HepG2 (cell line): Measurements from ENCODE around the gene VPS26B. TPM values are rescaled to one million over a fixed set of nuclear protein-coding genes. Genes with fewer than 3 reads are reported as not detected.
A peak's percentile ranks its signal among the peaks of the same experiment; 100 is the strongest.

ENCODE experiments used
- ARNT2 ChIP-seq: sonication (generic); formaldehyde crosslinking; IDR thresholded peaks from 2 replicates; pipeline ENCODE4 v1.8.0; 2022; ENCODE audit warnings: mild to moderate bottlenecking, low read depth, missing genetic modification reagents, moderate library complexity
- CCAR2 ChIP-seq: fragments of 200-400 bp; formaldehyde crosslinking; optimal IDR thresholded peaks from 2 replicates; pipeline ENCODE3; 2018; ENCODE audit warnings: low read depth, mild to moderate bottlenecking, low read length, moderate library complexity
- CREB1 ChIP-seq, 2 experiments: fragments of 450-650 bp in 1 of 2; IDR thresholded peaks; 2 replicates each; pipeline ENCODE4 v1.6.1; 2016 to 2017; ENCODE audit warnings: control low read depth in 1 of 2, mild to moderate bottlenecking in 1 of 2, missing compliant biosample characterization in 1 of 2, missing genetic modification characterization in 1 of 2
- DNMT1 ChIP-seq: sonication (generic); formaldehyde crosslinking; IDR thresholded peaks from 2 replicates; pipeline ENCODE4 v1.5.1; 2020; ENCODE audit warnings: mild to moderate bottlenecking, missing genetic modification reagents
- KLF12 ChIP-seq: sonication (generic); formaldehyde crosslinking; IDR thresholded peaks from 2 replicates; pipeline ENCODE4 v1.4.0; 2020; ENCODE audit warnings: missing genetic modification reagents, borderline replicate concordance
- MAFG ChIP-seq: sonication (generic); formaldehyde crosslinking; IDR thresholded peaks from 2 replicates; pipeline ENCODE4 v1.5.1; 2020; ENCODE audit warnings: mild to moderate bottlenecking, missing genetic modification reagents
- MLLT10 ChIP-seq: sonication (generic); formaldehyde crosslinking; IDR thresholded peaks from 2 replicates; pipeline ENCODE4 v1.4.0; 2020; ENCODE audit warnings: missing genetic modification reagents
- NCOR1 ChIP-seq: fragments of 200-600 bp; sonication (generic); IDR thresholded peaks from 2 replicates; pipeline ENCODE4 v1.7.0; 2017; ENCODE audit warnings: antibody characterized with exemption, low read length, borderline replicate concordance
- NFKB2 ChIP-seq: sonication (generic); formaldehyde crosslinking; IDR thresholded peaks from 2 replicates; pipeline ENCODE4 v1.4.0; 2020; ENCODE audit warnings: missing genetic modification reagents, borderline replicate concordance
- NONO ChIP-seq, 2 experiments: fragments of 450-650 bp in 1 of 2; sonication (generic) in 1 of 2; formaldehyde crosslinking in 1 of 2; IDR thresholded peaks in 1 of 2; conservative IDR thresholded peaks in 1 of 2; 2 replicates each; pipeline versions ENCODE4 v1.6.1 to v1.8.0; 2017 to 2022; ENCODE audit warnings: mild to moderate bottlenecking in 1 of 2, missing genetic modification reagents in 1 of 2, moderate library complexity in 1 of 2
- PHF8 ChIP-seq: sonication (generic); formaldehyde crosslinking; IDR thresholded peaks from 2 replicates; pipeline ENCODE4 v1.5.0; 2020; ENCODE audit warnings: missing genetic modification reagents
- SOX5 ChIP-seq: IDR thresholded peaks from 2 replicates; pipeline ENCODE4 v1.6.1; 2016; ENCODE audit warnings: borderline replicate concordance
- TEAD2 ChIP-seq: sonication (generic); formaldehyde crosslinking; IDR thresholded peaks from 2 replicates; pipeline ENCODE4 v1.9.0; 2021; ENCODE audit warnings: missing genetic modification reagents
- THAP11 ChIP-seq: IDR thresholded peaks from 2 replicates; pipeline ENCODE4 v1.6.1; 2016; ENCODE audit warnings: missing biosample characterization, missing genetic modification reagents
- ZMAT3 ChIP-seq: sonication (generic); formaldehyde crosslinking; conservative IDR thresholded peaks from 2 replicates; pipeline ENCODE4 v1.7.0; 2021; ENCODE audit warnings: missing genetic modification reagents
- ZNF232 ChIP-seq: sonication (generic); formaldehyde crosslinking; IDR thresholded peaks from 2 replicates; pipeline ENCODE4 v1.4.0; 2020; ENCODE audit warnings: missing genetic modification reagents, borderline replicate concordance
- ZNF790 ChIP-seq: sonication (generic); formaldehyde crosslinking; IDR thresholded peaks from 2 replicates; pipeline ENCODE4 v1.8.0; 2022; ENCODE audit warnings: missing genetic modification reagents, mild to moderate bottlenecking, borderline replicate concordance
- polyA plus RNA-seq, 8 experiments: library from polyadenylated mRNA; depleted of rRNA in 3 of 8; stranded (reverse) in 7 of 8; unstranded in 1 of 8; fragments of >200 nt; fragmentation: Illumina TruSeq in 4 of 8; extraction: Trizol in 4 of 8; gene quantifications; 2 replicates each; pipeline versions ENCODE4 v1.2.1 to v1.2.3, GENCODE V29; 2011 to 2016; ENCODE audit warnings: low read depth in 4 of 8, missing spikeins in 1 of 8, mixed read lengths in 1 of 8; ENCODE audit not compliant: insufficient read depth in 1 of 8
- total RNA-seq, 5 experiments: library from RNA; depleted of rRNA; stranded (reverse); fragments of >200 nt; fragmentation: Illumina TruSeq; extraction: Trizol; gene quantifications; 2 replicates each; pipeline ENCODE4 v1.2.3, GENCODE V29; 2016; ENCODE audit warnings: low read depth in 1 of 5
- TF ChIP-seq, protein P1 (sequence below): sonication (generic); formaldehyde crosslinking; IDR thresholded peaks from 2 replicates; pipeline ENCODE4 v1.4.0; 2020; ENCODE audit warnings: missing genetic modification reagents, low read depth, mild to moderate bottlenecking, borderline replicate concordance
- TF ChIP-seq, protein P2 (sequence below): IDR thresholded peaks from 2 replicates; pipeline ENCODE4 v1.6.1; 2016; ENCODE audit warnings: low read depth, control low read depth
- TF ChIP-seq, protein P3 (sequence below): sonication (generic); formaldehyde crosslinking; conservative IDR thresholded peaks from 2 replicates; pipeline ENCODE4 v1.4.0; 2020; ENCODE audit warnings: missing genetic modification reagents
- TF ChIP-seq, protein P4 (sequence below): sonication (generic); formaldehyde crosslinking; IDR thresholded peaks from 2 replicates; pipeline ENCODE4 v1.5.1; 2020; ENCODE audit warnings: missing genetic modification reagents, mild to moderate bottlenecking, borderline replicate concordance
- TF ChIP-seq, protein P5 (sequence below): sonication (generic); formaldehyde crosslinking; IDR thresholded peaks from 2 replicates; pipeline ENCODE4 v1.4.0; 2020; ENCODE audit warnings: mild to moderate bottlenecking, missing genetic modification reagents

VPS26B gene
- total and polyA plus RNA-seq, 2 of the 13 experiments (the other 11 are each of a cell fraction or from before 2014, with no cell fraction given): 20.2 to 23.2 TPM

DNA sequence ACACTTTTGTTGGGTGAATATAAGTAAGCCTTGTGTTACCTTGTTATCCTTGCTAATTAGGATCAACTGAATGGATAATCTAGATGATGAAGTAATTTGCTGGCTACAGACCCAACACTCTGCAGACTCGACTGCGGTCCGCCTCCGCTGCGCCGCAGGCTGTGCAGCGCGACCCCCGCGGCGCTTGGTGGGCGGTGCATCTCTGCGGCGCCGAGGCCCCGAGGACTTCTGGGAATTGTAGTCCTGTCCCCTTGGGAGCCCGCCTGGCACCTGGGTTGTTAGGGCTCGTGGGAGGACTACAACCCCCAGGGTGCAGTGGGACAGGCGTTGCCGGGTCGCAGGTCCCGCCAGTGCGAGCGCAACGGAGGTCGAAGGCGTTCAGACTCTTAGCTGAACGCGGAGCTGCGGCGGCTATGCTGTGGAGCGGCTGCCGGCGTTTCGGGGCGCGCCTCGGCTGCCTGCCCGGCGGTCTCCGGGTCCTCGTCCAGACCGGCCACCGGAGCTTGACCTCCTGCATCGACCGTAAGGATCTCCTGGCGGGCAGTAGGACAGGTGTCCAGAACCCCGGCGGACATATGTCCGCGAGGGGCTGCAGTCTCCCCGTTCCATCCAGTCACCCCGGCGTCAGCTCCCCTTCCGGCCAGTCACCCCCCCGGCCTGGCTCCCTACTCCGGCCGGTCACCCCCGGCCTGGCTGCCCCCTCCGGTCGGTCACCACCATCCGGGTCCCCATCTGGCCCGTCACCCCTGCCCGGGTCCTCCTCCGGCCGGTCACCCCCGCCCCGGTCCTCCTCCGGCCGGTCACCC is 28.9 kb downstream of the VPS26B start, which contains the start of the genes ACAD8 and THYN1 (continued):
- TF ChIP-seq, protein P1, sequence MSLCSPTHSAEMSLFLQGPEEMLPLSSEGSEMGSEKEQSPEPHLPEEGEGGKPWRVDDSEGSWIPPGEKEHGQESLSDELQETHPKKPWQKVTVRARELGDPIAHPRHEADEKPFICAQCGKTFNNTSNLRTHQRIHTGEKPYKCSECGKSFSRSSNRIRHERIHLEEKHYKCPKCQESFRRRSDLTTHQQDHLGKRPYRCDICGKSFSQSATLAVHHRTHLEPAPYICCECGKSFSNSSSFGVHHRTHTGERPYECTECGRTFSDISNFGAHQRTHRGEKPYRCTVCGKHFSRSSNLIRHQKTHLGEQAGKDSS: 0 out of 2 replicates have a peak, but pooled peaks have one; percentile 41
- TF ChIP-seq ZMAT3 (CRISPR knock-in tag): peak; percentile 27; the same call in 1 of the 2 replicates
- no peak for TF ChIP-seq NCOR1
- TF ChIP-seq, protein P2, sequence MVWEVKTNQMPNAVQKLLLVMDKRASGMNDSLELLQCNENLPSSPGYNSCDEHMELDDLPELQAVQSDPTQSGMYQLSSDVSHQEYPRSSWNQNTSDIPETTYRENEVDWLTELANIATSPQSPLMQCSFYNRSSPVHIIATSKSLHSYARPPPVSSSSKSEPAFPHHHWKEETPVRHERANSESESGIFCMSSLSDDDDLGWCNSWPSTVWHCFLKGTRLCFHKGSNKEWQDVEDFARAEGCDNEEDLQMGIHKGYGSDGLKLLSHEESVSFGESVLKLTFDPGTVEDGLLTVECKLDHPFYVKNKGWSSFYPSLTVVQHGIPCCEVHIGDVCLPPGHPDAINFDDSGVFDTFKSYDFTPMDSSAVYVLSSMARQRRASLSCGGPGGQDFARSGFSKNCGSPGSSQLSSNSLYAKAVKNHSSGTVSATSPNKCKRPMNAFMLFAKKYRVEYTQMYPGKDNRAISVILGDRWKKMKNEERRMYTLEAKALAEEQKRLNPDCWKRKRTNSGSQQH (CRISPR knock-in tag): peak; percentile 78; the same call in 1 of the 2 replicates
- TF ChIP-seq TEAD2 (CRISPR knock-in tag): no peak
- no peak for TF ChIP-seq MLLT10 (CRISPR knock-in tag)
- no peak for TF ChIP-seq DNMT1 (CRISPR knock-in tag)
- TF ChIP-seq SOX5 (CRISPR knock-in tag): peak; percentile 9; the same call in 1 of the 2 replicates
- peak; percentile 48; the same call in 1 of the 2 replicates for TF ChIP-seq CREB1 (IDR thresholded peaks at IDR 0.05)
- TF ChIP-seq CREB1 (CRISPR knock-in tag; IDR thresholded peaks at IDR 0.05): peak; percentile 91
- TF ChIP-seq NFKB2: no peak; the same call in 1 of the 2 replicates
- TF ChIP-seq MAFG (CRISPR knock-in tag): no peak
- TF ChIP-seq THAP11 (CRISPR knock-in tag): peak; percentile 100
- TF ChIP-seq, protein P3, sequence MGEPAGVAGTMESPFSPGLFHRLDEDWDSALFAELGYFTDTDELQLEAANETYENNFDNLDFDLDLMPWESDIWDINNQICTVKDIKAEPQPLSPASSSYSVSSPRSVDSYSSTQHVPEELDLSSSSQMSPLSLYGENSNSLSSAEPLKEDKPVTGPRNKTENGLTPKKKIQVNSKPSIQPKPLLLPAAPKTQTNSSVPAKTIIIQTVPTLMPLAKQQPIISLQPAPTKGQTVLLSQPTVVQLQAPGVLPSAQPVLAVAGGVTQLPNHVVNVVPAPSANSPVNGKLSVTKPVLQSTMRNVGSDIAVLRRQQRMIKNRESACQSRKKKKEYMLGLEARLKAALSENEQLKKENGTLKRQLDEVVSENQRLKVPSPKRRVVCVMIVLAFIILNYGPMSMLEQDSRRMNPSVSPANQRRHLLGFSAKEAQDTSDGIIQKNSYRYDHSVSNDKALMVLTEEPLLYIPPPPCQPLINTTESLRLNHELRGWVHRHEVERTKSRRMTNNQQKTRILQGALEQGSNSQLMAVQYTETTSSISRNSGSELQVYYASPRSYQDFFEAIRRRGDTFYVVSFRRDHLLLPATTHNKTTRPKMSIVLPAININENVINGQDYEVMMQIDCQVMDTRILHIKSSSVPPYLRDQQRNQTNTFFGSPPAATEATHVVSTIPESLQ (CRISPR knock-in tag): no peak
- TF ChIP-seq CCAR2: no peak
- TF ChIP-seq, protein P4, sequence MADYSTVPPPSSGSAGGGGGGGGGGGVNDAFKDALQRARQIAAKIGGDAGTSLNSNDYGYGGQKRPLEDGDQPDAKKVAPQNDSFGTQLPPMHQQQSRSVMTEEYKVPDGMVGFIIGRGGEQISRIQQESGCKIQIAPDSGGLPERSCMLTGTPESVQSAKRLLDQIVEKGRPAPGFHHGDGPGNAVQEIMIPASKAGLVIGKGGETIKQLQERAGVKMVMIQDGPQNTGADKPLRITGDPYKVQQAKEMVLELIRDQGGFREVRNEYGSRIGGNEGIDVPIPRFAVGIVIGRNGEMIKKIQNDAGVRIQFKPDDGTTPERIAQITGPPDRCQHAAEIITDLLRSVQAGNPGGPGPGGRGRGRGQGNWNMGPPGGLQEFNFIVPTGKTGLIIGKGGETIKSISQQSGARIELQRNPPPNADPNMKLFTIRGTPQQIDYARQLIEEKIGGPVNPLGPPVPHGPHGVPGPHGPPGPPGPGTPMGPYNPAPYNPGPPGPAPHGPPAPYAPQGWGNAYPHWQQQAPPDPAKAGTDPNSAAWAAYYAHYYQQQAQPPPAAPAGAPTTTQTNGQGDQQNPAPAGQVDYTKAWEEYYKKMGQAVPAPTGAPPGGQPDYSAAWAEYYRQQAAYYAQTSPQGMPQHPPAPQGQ (CRISPR knock-in tag): peak; percentile 55; the same call in 1 of the 2 replicates
- TF ChIP-seq ARNT2 (CRISPR knock-in tag): peak; percentile 69
- TF ChIP-seq, protein P5, sequence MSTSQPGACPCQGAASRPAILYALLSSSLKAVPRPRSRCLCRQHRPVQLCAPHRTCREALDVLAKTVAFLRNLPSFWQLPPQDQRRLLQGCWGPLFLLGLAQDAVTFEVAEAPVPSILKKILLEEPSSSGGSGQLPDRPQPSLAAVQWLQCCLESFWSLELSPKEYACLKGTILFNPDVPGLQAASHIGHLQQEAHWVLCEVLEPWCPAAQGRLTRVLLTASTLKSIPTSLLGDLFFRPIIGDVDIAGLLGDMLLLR: peak; percentile 33; the same call in 1 of the 2 replicates
- no peak; the same call in 1 of the 2 replicates for TF ChIP-seq ZNF232 (CRISPR knock-in tag)
- TF ChIP-seq NONO (IDR thresholded peaks at IDR 0.05): no peak
- no peak for TF ChIP-seq NONO (CRISPR knock-in tag; conservative IDR thresholded peaks at IDR 0.05)
- peak; percentile 95 for TF ChIP-seq KLF12 (CRISPR knock-in tag)
- peak; percentile 85 for TF ChIP-seq PHF8 (CRISPR knock-in tag)
- TF ChIP-seq ZNF790 (CRISPR knock-in tag): no peak
